Measurements from ENCODE around the gene PRTG.

GRCh38 chr15:55588815-55589115 is 154.2 kb downstream of the PRTG start:
- TF ChIP-seq, protein P1, sequence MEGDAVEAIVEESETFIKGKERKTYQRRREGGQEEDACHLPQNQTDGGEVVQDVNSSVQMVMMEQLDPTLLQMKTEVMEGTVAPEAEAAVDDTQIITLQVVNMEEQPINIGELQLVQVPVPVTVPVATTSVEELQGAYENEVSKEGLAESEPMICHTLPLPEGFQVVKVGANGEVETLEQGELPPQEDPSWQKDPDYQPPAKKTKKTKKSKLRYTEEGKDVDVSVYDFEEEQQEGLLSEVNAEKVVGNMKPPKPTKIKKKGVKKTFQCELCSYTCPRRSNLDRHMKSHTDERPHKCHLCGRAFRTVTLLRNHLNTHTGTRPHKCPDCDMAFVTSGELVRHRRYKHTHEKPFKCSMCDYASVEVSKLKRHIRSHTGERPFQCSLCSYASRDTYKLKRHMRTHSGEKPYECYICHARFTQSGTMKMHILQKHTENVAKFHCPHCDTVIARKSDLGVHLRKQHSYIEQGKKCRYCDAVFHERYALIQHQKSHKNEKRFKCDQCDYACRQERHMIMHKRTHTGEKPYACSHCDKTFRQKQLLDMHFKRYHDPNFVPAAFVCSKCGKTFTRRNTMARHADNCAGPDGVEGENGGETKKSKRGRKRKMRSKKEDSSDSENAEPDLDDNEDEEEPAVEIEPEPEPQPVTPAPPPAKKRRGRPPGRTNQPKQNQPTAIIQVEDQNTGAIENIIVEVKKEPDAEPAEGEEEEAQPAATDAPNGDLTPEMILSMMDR (IDR thresholded peaks at IDR 0.05; ENCODE audit: low read depth, low read length, poor library complexity, severe bottlenecking): no peak
- no peak for TF ChIP-seq EZH2phosphoT487 (IDR thresholded peaks at IDR 0.05; ENCODE audit: borderline replicate concordance, low read length)

Data from DOHH2 (cell line).